ENCODE measurements around the gene KNSTRN.

GRCh38 chr15:40412095-40412759 is 29.7 kb downstream of the KNSTRN start:
- TF ChIP-seq CTCF (conservative IDR thresholded peaks at IDR 0.05) = no peak
- no peak for TF ChIP-seq EZH2 (IDR thresholded peaks at IDR 0.05; ENCODE audit: low read depth)
